Measurements from ENCODE around the gene PXN.
"Not testable (repeated sequence)": the region's sequence is repeated elsewhere in the genome, so short reads cannot be mapped to it uniquely, and the experiment has no call there.

The PXN gene

DNA sequence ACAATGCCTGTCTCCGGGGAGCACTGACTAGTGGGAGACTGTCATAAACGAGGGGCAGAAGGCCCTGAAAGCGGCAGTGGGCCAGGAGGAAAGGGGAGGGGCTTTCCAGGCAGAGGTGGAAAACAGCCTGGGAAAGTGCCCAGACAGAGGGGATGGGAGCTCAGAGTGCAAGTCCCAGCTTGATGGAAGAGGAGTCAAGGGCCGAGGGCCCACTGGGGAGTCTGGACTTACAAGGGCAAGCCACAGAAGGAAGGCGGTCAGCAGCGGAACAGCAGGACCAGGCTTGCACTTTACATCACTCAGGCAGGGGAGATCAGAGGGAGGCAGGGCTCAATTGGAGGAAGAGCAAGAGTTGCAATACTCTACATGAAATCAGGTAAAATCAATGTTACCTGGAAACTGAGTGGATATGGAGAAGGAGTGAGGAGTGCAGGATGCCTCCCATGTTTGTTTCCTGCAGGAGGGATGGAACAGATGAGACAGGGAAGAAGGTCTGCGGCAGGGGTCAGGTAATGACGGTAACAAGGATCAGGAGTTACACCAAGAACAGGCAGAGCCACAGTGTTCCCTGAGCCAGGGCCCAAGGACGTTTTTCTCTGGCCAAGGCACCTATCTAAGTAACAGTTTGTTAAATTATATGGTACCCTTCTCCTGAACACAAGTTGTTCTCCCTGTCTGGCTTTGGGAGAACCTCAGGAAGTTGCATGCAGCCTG is 23.8 kb downstream of the PXN start:
- no peak for DNase-seq (ENCODE audit: low spot score)

DNA sequence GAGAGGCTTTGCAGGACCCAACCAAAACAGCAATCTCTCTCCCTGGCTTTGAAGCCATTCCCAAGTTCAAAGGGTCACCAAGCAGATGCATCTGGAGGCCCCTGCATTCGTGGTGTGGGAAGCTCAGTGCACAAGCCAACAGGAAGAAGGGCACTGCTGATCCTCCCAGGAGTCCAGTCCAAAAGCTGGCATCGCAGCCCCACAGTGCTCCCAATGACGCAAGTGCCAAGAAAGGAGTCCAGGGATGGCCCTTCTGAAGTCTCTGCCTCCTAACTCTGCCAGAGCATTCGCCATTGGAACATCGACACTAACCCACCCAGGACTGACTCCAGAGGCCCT is 25.1 kb downstream of the PXN start:
- no peak for DNase-seq (ENCODE audit: low spot score)

DNA sequence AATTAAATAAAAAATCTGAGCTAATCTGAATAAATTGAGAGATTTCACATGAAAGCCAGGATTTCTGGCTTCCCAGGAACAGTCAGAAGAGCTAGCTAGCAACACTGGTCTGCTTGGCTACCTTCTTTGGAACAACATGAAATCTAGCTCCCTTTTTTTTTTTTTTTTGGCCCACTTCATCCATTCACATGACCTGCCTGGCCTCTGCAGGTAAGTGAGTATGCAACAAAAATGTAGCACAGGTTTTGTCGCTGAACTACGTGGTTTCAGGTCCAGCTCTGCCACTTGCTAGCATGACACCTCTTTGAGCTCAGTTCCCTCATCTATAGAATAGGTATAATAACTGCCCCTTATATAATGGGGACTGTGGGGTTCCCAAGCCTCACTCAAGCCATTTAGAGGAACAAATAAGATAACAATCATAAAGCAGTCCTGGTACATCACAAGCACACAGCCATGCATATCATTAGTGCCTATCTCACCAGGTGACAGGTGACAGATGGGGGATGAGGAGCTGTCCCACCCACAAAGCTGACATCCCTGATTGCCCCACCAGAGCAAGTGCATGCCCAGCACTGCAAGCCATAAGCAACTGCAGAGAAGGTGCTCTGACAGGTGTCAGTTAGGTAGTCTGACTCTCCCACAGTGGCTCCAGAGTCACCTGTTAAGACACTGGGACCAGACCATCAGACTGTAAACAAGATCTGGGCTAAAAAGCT is 25.6 kb downstream of the PXN start:
- DNase-seq (ENCODE audit: low spot score), result no peak

DNA sequence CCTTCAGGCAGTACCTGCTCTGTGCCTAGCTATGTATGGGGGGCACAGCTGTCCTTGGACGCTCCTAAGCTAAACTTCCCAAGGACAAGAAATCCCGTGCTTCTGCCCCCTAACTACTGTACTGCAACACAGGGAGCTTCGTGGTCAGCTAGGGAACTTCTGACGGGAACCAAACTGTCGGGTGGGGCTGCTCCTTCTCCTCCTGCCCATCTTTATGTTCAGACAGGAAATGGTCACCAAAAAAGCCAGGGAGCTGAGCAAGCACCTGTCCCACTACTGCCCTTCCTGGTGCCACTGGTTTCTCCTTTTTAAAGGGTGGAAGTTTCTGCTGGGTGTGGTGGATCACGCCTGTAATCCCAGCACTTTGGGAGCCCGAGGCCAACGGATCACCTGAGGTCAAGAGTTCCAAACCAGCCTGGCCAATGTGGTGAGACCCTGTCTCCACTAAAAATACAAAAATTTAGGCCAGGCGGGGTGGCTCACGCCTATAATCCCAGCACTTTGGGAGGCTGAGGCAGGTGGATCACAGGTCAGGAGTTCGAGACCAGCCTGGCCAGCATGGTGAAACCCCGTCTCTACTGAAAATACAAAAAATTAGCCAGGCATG is 26.6 kb downstream of the PXN start:
- no peak for DNase-seq (ENCODE audit: low spot score)

DNA sequence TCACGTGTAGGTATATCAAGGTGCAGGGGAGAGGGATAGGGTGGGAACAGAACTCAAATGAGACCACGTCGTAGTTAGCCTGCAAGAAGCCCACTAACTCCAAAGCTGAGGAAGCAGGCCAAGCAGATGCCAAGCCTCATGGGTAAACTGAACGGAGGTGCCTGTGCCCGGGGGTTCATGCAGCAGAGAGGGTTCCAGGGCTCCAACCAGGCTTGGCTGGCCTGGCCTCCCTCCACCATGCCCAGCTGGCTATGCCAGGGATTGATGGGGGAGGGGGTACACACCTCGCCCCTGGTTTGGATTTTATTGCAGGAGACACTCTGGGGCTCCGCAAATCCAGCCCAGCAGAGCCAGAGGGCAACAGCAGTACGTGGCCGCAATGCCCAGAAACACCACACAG is 27.3 kb downstream of the PXN start:
- no peak for DNase-seq (ENCODE audit: low spot score)

DNA sequence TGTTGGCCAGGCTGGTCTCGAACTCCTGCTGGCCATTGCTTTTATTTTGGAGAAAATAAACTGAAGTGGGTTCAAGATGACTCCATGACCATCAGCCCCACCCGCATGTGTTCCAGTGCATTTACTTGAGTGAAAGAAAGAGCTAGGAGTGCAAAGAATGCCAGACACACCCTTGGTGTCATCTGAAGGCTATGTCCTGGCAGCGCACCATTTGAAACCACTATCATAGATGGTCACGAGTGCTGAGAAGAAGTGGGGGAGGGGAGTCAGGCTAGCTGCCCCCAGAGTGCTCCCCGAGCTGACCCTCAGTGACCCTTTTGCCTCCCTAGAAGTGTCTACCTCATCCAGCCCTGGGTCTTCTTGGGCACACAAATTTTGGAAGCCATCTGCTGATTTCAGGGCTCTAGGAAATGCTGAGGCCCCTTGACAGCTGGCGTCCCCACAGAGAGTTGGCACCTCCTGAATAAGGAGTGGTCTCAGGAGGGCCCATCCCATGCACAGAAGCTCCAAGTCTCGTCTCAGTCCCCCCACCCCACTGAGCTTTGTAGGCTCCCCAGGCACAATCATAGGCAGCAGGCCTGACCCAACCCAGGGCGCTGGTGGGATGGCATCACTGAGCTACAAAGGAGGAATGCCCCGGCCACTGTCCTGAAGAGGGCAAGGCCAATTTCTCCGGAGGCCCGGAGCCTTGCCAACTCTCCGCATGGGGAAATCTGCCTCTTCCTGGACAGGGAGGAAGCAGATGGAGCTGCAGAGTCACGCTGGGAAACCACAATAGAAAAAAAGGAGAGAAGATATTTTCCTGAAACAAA is 28.0 kb downstream of the PXN start:
- DNase-seq (ENCODE audit: low spot score), result peak; percentile 90

DNA sequence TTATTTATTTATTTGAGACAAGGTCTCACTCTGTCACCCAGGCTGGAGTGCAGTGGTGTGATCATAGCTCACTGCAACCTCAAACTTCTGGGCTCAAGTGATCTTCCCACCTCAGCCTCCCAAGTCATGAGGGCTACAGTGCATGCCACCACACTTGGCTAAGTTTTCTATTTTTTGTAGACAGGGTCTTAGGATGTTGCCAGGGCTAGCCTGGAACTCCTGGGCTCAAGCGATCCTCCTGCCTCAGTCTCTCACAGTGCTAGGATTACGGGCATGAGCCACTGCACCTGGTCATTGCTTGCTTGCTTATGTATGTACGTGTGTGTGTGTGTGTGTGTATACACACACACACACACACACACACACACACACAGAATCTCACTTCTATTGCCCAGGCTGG is 28.7 kb downstream of the PXN start:
- DNase-seq (ENCODE audit: low spot score), result not testable (repeated sequence)

DNA sequence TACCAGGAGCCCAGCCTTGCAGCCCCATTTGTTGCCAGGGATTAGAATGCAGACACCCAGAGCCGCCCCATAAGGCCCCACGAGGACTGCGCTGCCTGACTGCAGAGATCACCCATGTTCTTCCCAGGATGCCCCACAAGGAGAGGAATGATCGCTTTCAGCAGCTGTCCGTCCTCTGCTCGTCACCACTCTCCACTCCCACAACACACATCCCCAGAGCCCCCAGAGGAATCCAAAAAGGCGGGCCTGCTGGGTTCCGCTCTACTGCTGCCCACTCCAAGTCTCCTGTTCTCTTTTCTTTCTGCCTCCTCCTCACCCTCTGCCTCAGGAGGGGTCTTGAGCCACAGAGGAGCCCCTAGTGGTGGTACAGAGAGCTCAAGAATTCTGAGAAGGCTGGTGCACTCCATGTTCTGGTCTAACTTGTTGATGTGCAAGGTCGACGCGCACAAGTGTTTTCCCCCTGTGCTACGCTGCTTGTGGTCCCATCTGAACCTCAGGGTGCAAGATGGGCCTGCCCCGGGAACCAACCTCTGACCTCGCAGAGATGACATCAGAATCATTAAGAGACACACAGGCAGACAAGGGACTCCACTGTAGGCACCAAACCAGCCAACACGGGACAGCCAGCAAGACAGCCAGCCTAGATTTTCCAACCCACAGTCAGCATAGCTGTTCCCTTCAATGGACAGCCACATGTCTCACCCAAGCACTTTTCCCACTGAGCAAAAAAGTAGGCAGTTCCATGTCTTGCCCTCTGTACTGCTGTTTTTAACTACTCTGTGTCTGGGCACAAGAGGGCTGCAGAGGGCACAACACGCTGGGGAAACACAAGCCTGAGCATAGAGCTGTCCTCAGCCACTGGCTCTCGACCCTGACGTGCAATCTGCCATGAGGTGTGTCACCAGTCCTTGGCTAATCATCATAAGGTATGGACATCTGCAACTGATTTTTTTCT is 29.9 kb downstream of the PXN start:
- peak; percentile 32 for DNase-seq (ENCODE audit: low spot score)

DNA sequence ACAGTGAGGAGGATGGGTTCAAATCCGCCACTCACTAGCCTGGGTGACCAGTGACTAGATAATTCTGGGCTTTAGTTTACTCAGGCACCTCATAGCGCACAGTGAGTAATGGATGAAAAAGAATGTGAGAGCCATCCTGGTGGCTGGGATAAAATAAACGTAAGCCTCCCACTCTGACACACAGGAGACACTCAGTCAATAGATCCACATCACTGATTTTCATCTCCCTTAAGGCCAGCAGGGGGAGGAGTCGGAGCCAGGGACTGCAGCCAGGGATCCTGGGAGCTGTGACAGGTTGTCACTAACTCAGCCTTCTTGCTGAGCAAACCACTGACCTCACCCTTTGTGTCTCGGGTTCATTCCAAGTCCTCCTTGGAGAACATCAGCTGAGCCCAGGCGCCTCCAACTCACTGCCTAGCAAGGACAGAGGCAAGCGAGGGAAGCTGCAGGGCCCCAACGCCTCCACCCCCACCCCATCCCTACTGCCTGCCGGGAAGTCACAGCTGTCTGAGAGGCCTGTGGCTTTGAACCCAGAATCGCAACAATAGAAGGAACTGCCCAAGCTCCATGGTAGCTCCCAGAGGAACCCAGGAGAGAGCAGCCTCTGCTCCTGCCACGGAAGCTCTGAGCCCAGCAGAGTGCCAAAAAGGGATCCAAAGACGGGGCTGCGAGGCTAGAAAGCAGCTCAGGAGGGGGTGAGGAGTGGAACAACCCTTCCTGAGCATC is 30.7 kb downstream of the PXN start:
- DNase-seq (ENCODE audit: low spot score), result peak; percentile 85

DNA sequence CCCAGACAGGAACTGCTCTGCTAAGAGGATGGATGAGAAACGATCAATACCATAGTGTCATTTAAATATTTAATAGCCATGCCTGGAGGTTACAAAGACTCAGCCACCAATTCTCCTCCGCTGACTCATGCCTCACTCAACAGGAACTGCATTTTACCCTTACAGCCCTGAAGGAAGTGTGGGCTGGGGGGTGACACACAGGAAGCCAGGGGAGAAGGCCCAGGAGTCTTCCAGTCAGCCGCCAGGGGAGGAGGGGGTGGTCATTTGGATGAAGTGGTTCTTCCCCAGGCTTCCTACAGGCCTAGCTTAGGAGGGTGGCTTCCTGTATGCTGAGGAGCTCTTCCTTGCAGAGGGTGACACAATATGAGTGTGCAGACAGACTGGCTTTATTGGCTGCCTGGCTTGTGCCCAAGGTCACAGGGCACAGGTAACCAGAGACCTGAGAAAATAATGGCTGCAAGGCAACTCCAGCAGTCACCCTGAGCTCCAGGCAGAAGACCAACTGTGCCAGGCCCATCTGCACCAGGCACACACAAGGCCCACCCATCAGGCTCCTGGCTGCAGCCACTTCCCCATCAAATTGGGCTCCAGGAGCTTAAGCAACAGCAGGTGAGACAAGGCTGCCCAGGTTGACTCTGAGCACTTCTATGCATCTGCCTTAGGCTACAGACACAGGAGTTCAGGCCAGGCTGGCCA is 34.1 kb downstream of the PXN start:
- DNase-seq (ENCODE audit: low spot score), result peak; percentile 86

DNA sequence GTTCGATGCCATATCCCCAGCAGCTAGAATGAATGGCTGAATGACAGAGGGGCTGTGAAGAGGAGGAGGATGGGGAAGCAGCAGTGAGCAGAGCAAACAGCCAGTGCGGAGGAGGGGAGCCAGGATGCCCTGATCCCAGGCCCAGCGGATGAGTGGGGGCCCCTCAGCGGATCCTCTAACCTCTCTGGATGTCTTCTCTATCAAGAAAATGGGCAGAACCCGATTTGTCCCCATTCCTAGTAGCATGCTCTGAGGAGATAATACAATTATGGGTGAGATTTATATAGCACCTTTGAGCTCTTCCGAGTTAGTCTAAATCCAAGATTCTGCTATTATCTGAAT is 34.6 kb downstream of the PXN start:
- DNase-seq (ENCODE audit: low spot score), result no peak

DNA sequence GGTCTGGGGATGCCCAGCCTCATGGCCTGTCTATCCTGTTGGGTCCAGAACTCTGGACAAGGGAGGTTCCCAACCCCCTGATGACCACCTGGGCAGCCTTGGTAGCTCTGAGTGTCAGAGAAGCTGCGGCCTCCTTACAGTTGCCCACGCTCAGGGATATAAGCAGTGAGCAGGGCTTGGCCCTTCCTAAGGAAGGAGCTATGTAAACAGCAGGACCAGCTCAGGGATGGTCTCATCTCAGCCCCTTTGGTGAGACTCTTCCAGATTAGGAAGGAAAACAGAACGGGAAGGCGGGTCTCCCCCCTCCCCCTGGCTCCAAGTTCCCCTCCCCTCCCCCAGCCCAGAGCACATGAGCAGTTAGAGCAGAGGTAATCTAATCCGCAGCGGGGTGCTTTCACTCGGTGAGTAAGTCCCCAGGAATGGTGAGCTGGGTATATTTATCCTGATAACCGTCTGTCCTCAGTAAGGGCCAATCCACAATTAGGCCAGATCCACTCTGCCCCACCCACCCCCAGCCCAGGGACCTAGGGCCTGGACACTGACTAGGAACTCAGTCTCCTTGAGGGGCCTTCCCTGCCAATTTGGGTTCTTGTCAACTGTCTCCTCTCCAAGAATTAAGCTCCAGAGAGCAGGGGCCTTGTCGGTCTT is 35.1 kb downstream of the PXN start:
- DNase-seq (ENCODE audit: low spot score), result peak; percentile 92

DNA sequence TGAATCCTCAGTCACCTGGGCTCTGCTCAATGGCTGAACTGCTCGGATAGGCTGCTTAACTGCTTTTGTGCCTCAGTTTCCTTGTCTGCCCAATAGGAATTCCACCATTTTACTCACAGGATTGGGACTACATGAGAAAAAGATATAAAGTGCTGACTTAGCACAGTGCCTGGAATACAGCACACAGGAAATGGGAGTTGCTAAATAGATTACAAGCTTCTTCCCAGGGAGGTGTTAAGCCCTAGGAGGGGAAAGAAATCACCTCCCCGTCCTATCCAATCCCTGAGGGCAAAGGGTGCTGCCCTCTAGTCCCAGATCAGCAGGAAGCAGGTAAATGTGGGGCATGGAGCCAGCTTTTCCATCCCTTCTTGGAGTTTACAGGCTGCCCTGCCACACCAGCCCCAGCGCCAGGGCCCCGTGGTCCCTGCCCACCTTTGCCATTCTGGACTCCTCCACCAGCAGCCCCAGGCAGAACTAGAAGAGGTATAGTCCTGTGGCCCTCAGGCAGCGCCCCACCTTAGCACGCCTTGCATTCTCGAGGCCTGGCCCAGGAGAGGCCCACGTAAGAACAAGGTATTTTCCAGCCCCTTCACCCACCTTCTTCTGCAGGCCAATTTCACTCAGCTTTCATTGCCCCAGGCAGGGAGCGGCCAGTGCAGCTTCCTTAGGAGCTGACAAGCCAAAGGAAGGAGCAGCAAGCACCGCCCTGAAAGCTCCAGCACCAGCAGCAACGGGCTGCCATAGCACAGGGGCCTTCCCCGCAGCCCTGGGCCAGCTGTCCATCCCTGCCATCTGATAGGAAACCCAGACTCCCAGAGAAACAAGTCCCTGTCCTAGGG is 35.8 kb downstream of the PXN start:
- peak; percentile 51 for DNase-seq (ENCODE audit: low spot score)

DNA sequence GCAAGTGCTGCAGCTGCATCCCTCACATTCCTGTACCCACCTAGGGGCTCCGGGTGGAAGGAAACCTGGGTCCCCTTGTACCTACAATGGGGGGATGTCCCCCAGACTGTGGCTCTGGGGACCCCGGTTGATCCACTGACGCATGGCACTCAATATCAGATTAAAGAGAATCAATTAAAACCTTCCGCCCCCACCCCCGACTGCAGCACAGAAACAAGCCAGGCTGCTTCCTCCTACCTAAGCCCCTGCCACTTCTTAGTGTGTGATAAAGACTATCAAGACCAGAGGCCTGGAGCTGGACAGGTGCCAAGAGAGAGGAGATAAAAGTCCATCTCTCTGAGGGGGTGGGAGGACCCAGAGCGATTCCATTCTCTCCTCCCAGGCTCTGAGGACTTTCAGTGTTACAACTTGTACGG is 36.5 kb downstream of the PXN start:
- no peak for DNase-seq (ENCODE audit: low spot score)

DNA sequence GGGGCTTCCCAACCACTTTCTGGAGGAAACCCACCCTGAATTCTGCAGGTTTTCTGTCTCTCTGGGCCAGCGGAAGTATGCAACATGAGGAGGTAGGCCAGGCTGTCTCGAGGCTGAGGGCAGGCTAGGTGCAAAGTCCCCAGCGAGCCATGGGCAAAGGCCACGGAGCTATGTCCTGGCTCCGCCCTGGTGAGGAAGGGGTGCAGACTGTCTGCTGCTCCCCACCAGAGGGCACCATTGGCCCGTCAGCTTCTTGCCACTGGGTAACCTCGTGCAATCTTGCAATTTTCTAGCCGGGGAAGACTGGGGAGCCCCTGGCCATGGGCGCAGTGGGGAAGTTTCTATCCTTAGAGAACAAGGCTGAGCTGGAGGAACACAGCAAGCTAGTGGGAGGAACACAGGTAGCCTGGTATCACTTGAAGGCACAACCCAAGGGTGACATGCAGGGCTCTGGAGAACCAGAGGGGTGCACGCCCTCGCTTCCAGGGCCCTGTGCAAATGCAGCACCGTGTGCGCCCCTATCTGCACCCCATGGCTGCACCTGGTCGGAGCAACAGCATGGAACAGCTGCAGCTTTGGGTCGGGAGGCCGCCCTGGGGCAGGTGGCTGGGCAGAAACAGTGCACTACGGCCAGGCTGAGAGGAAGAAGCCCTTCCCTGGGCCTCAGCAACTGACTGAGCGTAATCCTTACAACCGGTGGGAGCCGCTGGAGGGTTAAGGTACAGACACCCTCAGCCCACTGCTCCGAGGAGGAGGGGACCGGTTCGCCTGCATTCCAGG is 37.0 kb downstream of the PXN start:
- peak; percentile 90 for DNase-seq (ENCODE audit: low spot score)

DNA sequence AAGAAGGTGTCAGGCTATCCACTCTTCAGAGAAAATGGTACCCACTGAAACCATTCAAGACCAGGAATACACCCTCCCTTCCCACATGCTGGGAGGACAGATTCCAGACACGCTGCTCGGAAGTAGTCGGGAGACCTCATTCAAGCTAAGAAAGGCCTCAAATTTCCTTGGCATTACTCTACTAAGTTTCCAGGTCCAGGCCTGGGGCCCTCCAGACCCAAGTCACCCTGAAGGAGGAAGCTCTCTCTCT is 37.6 kb downstream of the PXN start:
- no peak for DNase-seq (ENCODE audit: low spot score)

DNA sequence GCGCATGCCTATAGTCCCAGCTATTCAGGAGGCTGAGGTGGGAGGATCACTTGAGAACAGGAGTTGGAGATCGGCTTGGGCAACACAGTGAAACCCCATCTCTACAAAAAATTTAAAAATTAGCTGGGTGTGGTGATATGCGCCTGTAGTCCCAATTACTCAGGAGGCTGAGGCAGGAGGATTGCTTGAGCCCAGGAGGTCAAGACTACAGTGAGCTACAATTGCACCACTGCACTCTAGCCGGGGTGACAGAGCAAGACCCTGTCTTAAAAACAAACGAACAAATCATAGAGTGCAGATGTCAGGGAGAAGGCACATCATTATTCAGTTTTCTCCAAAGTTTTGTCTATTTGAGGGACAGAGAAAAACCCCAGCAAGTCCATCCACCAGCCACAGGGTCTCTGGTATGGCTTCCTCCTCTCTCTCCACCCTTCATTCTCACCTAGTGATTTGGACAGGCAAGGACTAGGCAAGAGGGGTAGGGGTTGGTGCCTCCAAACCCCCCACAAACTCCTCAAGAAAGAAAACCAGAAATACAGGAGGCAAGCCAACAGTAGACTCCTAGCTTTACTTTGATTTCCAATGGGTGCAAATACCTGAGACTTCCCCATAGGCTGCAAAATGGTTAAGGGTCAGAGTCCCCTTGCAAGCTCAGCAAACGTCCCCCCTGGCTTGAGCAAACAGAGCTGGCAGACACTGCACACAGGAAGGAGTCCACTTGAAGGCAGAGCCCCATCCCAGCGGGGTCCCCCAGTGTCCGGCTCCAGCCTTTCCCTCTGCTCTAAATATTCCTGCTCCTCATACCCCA is 38.1 kb downstream of the PXN start:
- no peak for DNase-seq (ENCODE audit: low spot score)

Data from GM03348 (cell line).